Jurkat, Clone E6-1 (cell line): Measurements from ENCODE around the gene MAOB.

Experiments used
- DNase-seq: peaks from one replicate; pipeline ENCODE4 v3.0.0-alpha.2; 2011; ENCODE audit warnings: low read depth, low spot score
- H3K4me3 ChIP-seq: 2 replicates; pipeline ENCODE4 v1.5.1; 2011; ENCODE audit warnings: mild to moderate bottlenecking, low read length, control low read depth, moderate library complexity

The MAOB gene

GRCh38 chrX:43808231-43808630, 74.0 kb downstream of the MAOB start:
- no peak for DNase-seq
- no peak overlapping the region for H3K4me3 ChIP-seq

- no peak overlapping the region for H3K4me3 ChIP-seq
Measured at GRCh38 chrX:43805579-43805978, 76.7 kb downstream of the MAOB start.

GRCh38 chrX:43804021-43804420, 78.2 kb downstream of the MAOB start:
- no peak for DNase-seq
- no peak overlapping the region for H3K4me3 ChIP-seq

More at GRCh38 chrX:43805579-43805978, 76.7 kb downstream of the MAOB start:
- DNase-seq = no peak

- DNase-seq = no peak
- H3K4me3 ChIP-seq = no peak overlapping the region
Measured at GRCh38 chrX:43785930-43786591, 96.2 kb downstream of the MAOB start.

GRCh38 chrX:43758044-43758443, 124.2 kb downstream of the MAOB start:
- DNase-seq = no peak
- H3K4me3 ChIP-seq = no peak overlapping the region

- no peak for DNase-seq
- H3K4me3 ChIP-seq = no peak overlapping the region
Measured at GRCh38 chrX:43756076-43756475, 126.2 kb downstream of the MAOB start.

- no peak for DNase-seq
- no peak overlapping the region for H3K4me3 ChIP-seq
Measured at GRCh38 chrX:43753637-43754036, 128.6 kb downstream of the MAOB start.

GRCh38 chrX:43750248-43750676, 132.0 kb downstream of the MAOB start:
- DNase-seq = peak; percentile 41
- no peak overlapping the region for H3K4me3 ChIP-seq

GRCh38 chrX:43747476-43747875, 134.8 kb downstream of the MAOB start:
- DNase-seq = no peak
- no peak overlapping the region for H3K4me3 ChIP-seq

- no peak for DNase-seq
- no peak overlapping the region for H3K4me3 ChIP-seq
Measured at GRCh38 chrX:43745938-43746721, 136.1 kb downstream of the MAOB start.

GRCh38 chrX:43744284-43744683, 138.0 kb downstream of the MAOB start:
- H3K4me3 ChIP-seq = no peak overlapping the region
- no peak for DNase-seq

- no peak for DNase-seq
- no peak overlapping the region for H3K4me3 ChIP-seq
Measured at GRCh38 chrX:43743100-43743822, 139.0 kb downstream of the MAOB start.

GRCh38 chrX:43741843-43742573, 140.2 kb downstream of the MAOB start:
- no peak overlapping the region for H3K4me3 ChIP-seq
- no peak for DNase-seq

- H3K4me3 ChIP-seq = no peak overlapping the region
- DNase-seq = no peak
Measured at GRCh38 chrX:43735957-43736356, 146.3 kb downstream of the MAOB start.

- no peak for DNase-seq
- H3K4me3 ChIP-seq = no peak overlapping the region
Measured at GRCh38 chrX:43735534-43735933, 146.7 kb downstream of the MAOB start.

GRCh38 chrX:43734444-43734843, 147.8 kb downstream of the MAOB start:
- no peak overlapping the region for H3K4me3 ChIP-seq
- DNase-seq = no peak

- no peak for DNase-seq
- no peak overlapping the region for H3K4me3 ChIP-seq
Measured at GRCh38 chrX:43733699-43734098, 148.6 kb downstream of the MAOB start.

- DNase-seq = no peak
- H3K4me3 ChIP-seq = no peak overlapping the region
Measured at GRCh38 chrX:43731086-43731485, 151.2 kb downstream of the MAOB start.

GRCh38 chrX:43728966-43729365, 153.3 kb downstream of the MAOB start:
- H3K4me3 ChIP-seq = no peak overlapping the region
- no peak for DNase-seq
